ENCODE results near the gene MOK. TPM values are rescaled to one million over a fixed set of nuclear protein-coding genes. Genes with fewer than 3 reads are reported as not detected.

Gene MOK
- total RNA-seq, 3 donors from 2014 or later (not counting 1 experiment from before 2014, with no cell fraction given), result 3.9 to 6.5 (median 4.7) TPM

DNA sequence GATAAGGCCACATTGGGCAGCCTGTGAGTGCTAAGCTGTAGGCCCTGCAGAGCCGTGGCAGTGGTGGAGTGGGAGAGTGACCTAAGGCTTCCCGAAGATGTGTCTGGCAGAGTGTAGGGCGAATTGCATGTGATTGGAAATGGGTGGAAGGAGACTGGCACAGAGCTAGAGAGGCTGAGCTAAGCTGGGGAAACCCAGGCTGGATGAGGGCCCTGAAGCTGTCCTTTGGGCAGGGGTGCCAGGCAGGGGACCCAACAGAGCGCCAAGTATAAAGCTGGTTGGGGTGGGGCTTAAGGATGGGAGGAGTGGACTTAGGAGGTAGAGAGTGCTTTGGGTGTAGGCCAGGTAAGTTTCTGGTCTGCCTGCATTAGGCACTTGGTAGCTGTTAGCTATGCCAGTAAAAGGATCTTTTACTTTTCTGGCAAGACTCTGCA, 117.4 kb downstream of the MOK start:
- H3K36me3 Mint-ChIP-seq, result no peaks in the 10 kb centered on the region
- Histone ChIP-seq H3K36me3 (ENCODE audit: control insufficient read depth, insufficient read depth, low read length) (no peaks in the 10 kb centered on the region), H3K27ac (ENCODE audit: low read length) (no peak overlapping the region), H3K9me3 (ENCODE audit: control insufficient read depth, insufficient read depth, low read length) (no peaks in the 10 kb centered on the region), H3K4me3 (ENCODE audit: low read length) (no peak overlapping the region), H3K27me3 (ENCODE audit: control insufficient read depth, insufficient read depth, low read length) (no peaks in the 10 kb centered on the region), H3K4me1 (ENCODE audit: control insufficient read depth, insufficient read depth, low read length) (peaks cover 5% of the 10 kb centered on the region)
- no peak for DNase-seq
- no peaks in the 10 kb centered on the region for H3K27me3 Mint-ChIP-seq (ENCODE audit: low read depth in 2 of 2)
- H3K27ac Mint-ChIP-seq, result peak overlapping the region in 1 of 2 donors; percentile 69
- TF ChIP-seq, protein P1, sequence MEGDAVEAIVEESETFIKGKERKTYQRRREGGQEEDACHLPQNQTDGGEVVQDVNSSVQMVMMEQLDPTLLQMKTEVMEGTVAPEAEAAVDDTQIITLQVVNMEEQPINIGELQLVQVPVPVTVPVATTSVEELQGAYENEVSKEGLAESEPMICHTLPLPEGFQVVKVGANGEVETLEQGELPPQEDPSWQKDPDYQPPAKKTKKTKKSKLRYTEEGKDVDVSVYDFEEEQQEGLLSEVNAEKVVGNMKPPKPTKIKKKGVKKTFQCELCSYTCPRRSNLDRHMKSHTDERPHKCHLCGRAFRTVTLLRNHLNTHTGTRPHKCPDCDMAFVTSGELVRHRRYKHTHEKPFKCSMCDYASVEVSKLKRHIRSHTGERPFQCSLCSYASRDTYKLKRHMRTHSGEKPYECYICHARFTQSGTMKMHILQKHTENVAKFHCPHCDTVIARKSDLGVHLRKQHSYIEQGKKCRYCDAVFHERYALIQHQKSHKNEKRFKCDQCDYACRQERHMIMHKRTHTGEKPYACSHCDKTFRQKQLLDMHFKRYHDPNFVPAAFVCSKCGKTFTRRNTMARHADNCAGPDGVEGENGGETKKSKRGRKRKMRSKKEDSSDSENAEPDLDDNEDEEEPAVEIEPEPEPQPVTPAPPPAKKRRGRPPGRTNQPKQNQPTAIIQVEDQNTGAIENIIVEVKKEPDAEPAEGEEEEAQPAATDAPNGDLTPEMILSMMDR (IDR thresholded peaks at IDR 0.05), result no peak
- H3K4me1 Mint-ChIP-seq, result peaks cover 41 to 50% of the 10 kb centered on the region in 2 donors
- H3K4me3 Mint-ChIP-seq, result no peak overlapping the region
- no peaks in the 10 kb centered on the region for H3K9me3 Mint-ChIP-seq
- intact Hi-C loops (cut with micrococcal nuclease), result no loop called here
- WGBS (ENCODE audit: insufficient coverage), result 95% methylated on average over 4 of the region's 4 CpGs
- ATAC-seq, result no peak

DNA sequence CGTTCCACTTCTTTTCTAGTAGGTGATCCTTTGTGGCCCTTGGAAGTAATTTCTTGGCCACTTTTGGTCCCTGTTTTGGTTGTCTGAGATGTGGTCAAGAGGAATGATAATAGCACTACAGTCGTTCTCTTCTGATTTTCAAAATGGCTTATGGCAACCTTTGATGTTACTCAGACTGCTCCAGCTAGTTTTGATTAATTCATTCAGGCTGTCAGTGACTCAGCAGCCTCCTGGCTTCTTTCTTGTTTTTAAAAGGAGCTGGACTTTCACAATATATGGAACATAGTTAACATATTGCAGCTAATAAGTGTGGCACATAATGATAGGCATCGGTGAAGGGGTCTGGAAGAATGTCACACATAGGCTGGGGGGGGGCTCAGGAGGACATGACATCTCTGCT, 117.9 kb downstream of the MOK start:
- ATAC-seq, result no peak
- no peaks in the 10 kb centered on the region for H3K9me3 Mint-ChIP-seq
- no peak for DNase-seq
- Histone ChIP-seq H3K27me3 (ENCODE audit: control insufficient read depth, insufficient read depth, low read length) (no peaks in the 10 kb centered on the region), H3K36me3 (ENCODE audit: control insufficient read depth, insufficient read depth, low read length) (no peaks in the 10 kb centered on the region), H3K4me3 (ENCODE audit: low read length) (no peak overlapping the region), H3K27ac (ENCODE audit: low read length) (no peak overlapping the region), H3K9me3 (ENCODE audit: control insufficient read depth, insufficient read depth, low read length) (no peaks in the 10 kb centered on the region), H3K4me1 (ENCODE audit: control insufficient read depth, insufficient read depth, low read length) (peaks cover 5% of the 10 kb centered on the region)
- intact Hi-C loops (cut with micrococcal nuclease), result no loop called here
- peak overlapping the region in 1 of 2 donors; percentile 69 for H3K27ac Mint-ChIP-seq
- no peak overlapping the region for H3K4me3 Mint-ChIP-seq
- peaks cover 45 to 54% of the 10 kb centered on the region in 2 donors for H3K4me1 Mint-ChIP-seq
- WGBS (ENCODE audit: insufficient coverage), result 80% methylated on average over 3 of the region's 3 CpGs
- TF ChIP-seq, protein P1 (IDR thresholded peaks at IDR 0.05), result no peak
- no peaks in the 10 kb centered on the region for H3K36me3 Mint-ChIP-seq
- H3K27me3 Mint-ChIP-seq (ENCODE audit: low read depth in 2 of 2), result no peaks in the 10 kb centered on the region

DNA sequence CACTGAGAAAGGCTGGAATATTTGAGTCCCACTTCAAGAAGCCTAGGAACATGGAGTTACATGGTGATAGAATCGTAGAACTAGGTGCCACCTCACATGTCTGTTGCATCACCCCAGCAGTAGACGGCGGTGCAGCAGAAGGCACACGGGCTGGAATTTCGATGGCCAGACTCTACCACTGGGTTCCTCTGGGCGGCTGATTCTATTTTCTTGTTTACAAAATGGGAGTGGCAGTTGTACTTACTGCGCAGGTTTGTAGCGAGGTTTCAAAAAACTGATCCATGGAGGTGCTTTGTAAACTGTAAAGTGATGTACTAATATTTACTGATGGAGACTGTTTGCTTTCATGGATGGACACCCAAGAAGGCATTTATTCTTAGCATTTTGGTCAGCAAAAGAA, 119.6 kb downstream of the MOK start:
- Histone ChIP-seq H3K9me3 (ENCODE audit: control insufficient read depth, insufficient read depth, low read length) (no peaks in the 10 kb centered on the region), H3K36me3 (ENCODE audit: control insufficient read depth, insufficient read depth, low read length) (no peaks in the 10 kb centered on the region), H3K27me3 (ENCODE audit: control insufficient read depth, insufficient read depth, low read length) (no peaks in the 10 kb centered on the region), H3K4me1 (ENCODE audit: control insufficient read depth, insufficient read depth, low read length) (no peaks in the 10 kb centered on the region), H3K27ac (ENCODE audit: low read length) (no peak overlapping the region), H3K4me3 (ENCODE audit: low read length) (no peak overlapping the region)
- H3K4me3 Mint-ChIP-seq, result no peak overlapping the region
- H3K9me3 Mint-ChIP-seq, result no peaks in the 10 kb centered on the region
- no peaks in the 10 kb centered on the region for H3K27me3 Mint-ChIP-seq (ENCODE audit: low read depth in 2 of 2)
- H3K27ac Mint-ChIP-seq, result no peak overlapping the region
- WGBS (ENCODE audit: insufficient coverage), result 96% methylated on average over 8 of the region's 8 CpGs
- ATAC-seq, result no peak
- DNase-seq, result no peak
- intact Hi-C loops (cut with micrococcal nuclease), result no loop called here
- H3K36me3 Mint-ChIP-seq, result no peaks in the 10 kb centered on the region
- TF ChIP-seq, protein P1 (IDR thresholded peaks at IDR 0.05), result no peak
- peaks cover 61 to 64% of the 10 kb centered on the region in 2 donors for H3K4me1 Mint-ChIP-seq

DNA sequence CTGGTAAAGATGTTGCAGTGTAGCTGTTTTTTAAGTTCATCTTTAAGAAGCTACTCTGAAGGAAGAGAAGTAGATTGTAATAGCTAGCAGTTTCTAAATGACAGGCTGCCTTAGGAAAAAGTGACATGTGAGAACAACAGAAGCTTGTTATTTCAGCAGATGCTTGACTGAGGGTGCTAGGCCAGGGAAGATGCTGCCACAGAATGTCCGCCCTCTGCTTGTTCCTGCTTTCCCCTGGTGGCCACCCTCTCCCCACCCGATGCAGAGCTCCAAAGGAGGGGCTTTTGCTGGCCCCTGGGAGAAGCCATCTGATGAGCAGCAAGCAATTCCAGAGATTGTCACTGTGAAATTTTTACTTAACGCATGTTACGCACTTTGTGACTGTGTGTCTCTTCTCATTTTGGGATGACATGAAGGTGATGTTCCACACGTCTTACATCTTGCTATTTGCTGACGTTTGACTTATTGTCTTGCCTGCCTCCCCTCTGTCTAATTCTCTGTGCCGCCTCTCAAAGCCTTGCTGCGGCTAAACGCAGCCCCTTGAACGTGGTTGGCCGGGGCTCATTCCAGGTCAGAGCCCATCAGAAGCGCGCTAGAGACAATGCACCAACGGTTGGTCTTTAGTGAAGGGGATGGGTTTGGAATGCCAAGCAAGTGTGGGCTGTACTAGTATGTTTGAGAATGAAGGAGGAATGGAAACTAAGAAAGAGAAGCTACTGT, 120.5 kb downstream of the MOK start:
- no peak overlapping the region for H3K27ac Mint-ChIP-seq
- peaks cover 60% of the 10 kb centered on the region in 2 donors for H3K4me1 Mint-ChIP-seq
- Histone ChIP-seq H3K27ac (ENCODE audit: low read length) (no peak overlapping the region), H3K4me3 (ENCODE audit: low read length) (no peak overlapping the region), H3K9me3 (ENCODE audit: control insufficient read depth, insufficient read depth, low read length) (no peaks in the 10 kb centered on the region), H3K4me1 (ENCODE audit: control insufficient read depth, insufficient read depth, low read length) (no peaks in the 10 kb centered on the region), H3K27me3 (ENCODE audit: control insufficient read depth, insufficient read depth, low read length) (no peaks in the 10 kb centered on the region), H3K36me3 (ENCODE audit: control insufficient read depth, insufficient read depth, low read length) (no peaks in the 10 kb centered on the region)
- intact Hi-C loops (cut with micrococcal nuclease), result no loop called here
- H3K27me3 Mint-ChIP-seq (ENCODE audit: low read depth in 2 of 2), result no peaks in the 10 kb centered on the region
- DNase-seq (no peak), ATAC-seq (no peak)
- 89% methylated on average over 14 of the region's 14 CpGs for WGBS (ENCODE audit: insufficient coverage)
- H3K4me3 Mint-ChIP-seq, result no peak overlapping the region
- no peaks in the 10 kb centered on the region for H3K9me3 Mint-ChIP-seq
- no peaks in the 10 kb centered on the region for H3K36me3 Mint-ChIP-seq
- TF ChIP-seq, protein P1 (IDR thresholded peaks at IDR 0.05), result no peak

Measured in natural killer cell (primary cell).